Suprapubic skin (tissue), 4 donors: ENCODE results near the gene KNG1. TPM values are rescaled to one million over a fixed set of nuclear protein-coding genes. Genes with fewer than 3 reads are reported as not detected.

Experiments used
- DNase-seq, 2 donors: peaks; one replicate each; pipeline ENCODE4 v3.0.0-alpha.2; 2019; ENCODE audit warnings: low spot score in 2 of 2
- H3K27ac ChIP-seq: fragments of 200-600 bp; sonication (generic); one replicate; pipeline ENCODE4 v1.5.1; 2019
- H3K27me3 ChIP-seq: fragments of 200-600 bp; sonication (generic); one replicate; pipeline ENCODE4 v1.5.1; 2019
- H3K36me3 ChIP-seq: fragments of 200-600 bp; sonication (generic); one replicate; pipeline ENCODE4 v1.5.1; 2019
- H3K4me1 ChIP-seq: fragments of 200-600 bp; sonication (generic); one replicate; pipeline ENCODE4 v1.5.1; 2019
- H3K4me3 ChIP-seq: fragments of 200-600 bp; sonication (generic); one replicate; pipeline ENCODE4 v1.5.1; 2019; ENCODE audit warnings: mild to moderate bottlenecking
- H3K9me3 ChIP-seq: fragments of 200-600 bp; sonication (generic); one replicate; pipeline ENCODE4 v1.5.1; 2019
- EP300 ChIP-seq: sonication (generic); formaldehyde crosslinking; IDR thresholded peaks from one replicate; pipeline ENCODE4 v1.6.1; 2017; ENCODE audit warnings: antibody characterized with exemption
- POLR2A ChIP-seq, 2 donors: fragments of 450-650 bp; IDR thresholded peaks; one replicate each; pipeline ENCODE4 v1.6.1; 2017; ENCODE audit warnings: antibody characterized with exemption in 2 of 2, mild to moderate bottlenecking in 2 of 2, moderate library complexity in 2 of 2
- POLR2AphosphoS5 ChIP-seq, 3 donors: sonication (generic); formaldehyde crosslinking; IDR thresholded peaks; one replicate each; pipeline ENCODE4 v1.6.1; 2017; ENCODE audit warnings: antibody characterized with exemption in 3 of 3
- WGBS: methylation state at CpG from one replicate; pipeline ENCODE4 v1.1.5; 2018; 5-methylcytosine and 5-hydroxymethylcytosine counted together
- total RNA-seq, 4 donors: library from RNA; depleted of rRNA; stranded (reverse); fragments of >200 nt; gene quantifications; one replicate each; pipeline ENCODE4 v1.1.0, GENCODE V29; 2016
- TF ChIP-seq, protein P1 (sequence below), 2 donors: fragments of 200-600 bp in 1 of 2; fragments of 450-650 bp in 1 of 2; sonication (generic) in 1 of 2; IDR thresholded peaks; one replicate each; pipeline ENCODE4 v1.5.1; 2016 to 2019; ENCODE audit warnings: antibody characterized with exemption in 2 of 2, mild to moderate bottlenecking in 1 of 2, moderate library complexity in 1 of 2

Gene KNG1
- total RNA-seq, 4 donors from 2014 or later, result 0.44 to 1.9 TPM; not detected in 2

DNA sequence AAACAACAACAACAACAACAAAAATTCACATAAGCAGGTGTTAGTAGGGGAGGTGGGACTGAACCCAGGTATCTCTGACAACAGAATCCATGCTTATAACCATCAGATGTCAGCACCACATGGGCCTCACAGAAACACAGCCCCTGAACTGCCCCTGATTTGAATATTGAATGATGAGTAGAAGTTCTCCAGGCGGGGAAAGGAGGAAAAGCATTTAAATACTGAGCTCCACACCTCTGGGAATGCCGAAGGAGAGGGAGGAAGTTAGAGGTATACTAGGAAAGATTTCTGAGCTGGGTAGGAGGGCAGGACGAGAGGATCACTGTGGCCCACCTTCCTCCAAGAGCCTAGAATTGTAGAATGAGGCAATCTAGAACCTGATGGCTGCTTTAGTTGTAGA lies 34.3 kb downstream of the KNG1 start:
- 70% methylated on average over 3 of the region's 3 CpGs for WGBS
- H3K27ac ChIP-seq, result no peak overlapping the region
- DNase-seq, result no peak
- H3K9me3 ChIP-seq, result no peaks in the 10 kb centered on the region
- H3K4me1 ChIP-seq, result peaks cover 7% of the 10 kb centered on the region
- no peak for TF ChIP-seq POLR2A (IDR thresholded peaks at IDR 0.05)
- TF ChIP-seq, protein P1, sequence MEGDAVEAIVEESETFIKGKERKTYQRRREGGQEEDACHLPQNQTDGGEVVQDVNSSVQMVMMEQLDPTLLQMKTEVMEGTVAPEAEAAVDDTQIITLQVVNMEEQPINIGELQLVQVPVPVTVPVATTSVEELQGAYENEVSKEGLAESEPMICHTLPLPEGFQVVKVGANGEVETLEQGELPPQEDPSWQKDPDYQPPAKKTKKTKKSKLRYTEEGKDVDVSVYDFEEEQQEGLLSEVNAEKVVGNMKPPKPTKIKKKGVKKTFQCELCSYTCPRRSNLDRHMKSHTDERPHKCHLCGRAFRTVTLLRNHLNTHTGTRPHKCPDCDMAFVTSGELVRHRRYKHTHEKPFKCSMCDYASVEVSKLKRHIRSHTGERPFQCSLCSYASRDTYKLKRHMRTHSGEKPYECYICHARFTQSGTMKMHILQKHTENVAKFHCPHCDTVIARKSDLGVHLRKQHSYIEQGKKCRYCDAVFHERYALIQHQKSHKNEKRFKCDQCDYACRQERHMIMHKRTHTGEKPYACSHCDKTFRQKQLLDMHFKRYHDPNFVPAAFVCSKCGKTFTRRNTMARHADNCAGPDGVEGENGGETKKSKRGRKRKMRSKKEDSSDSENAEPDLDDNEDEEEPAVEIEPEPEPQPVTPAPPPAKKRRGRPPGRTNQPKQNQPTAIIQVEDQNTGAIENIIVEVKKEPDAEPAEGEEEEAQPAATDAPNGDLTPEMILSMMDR (IDR thresholded peaks at IDR 0.05), result no peak
- no peak for TF ChIP-seq POLR2AphosphoS5 (IDR thresholded peaks at IDR 0.05)
- no peak for TF ChIP-seq EP300
- H3K27me3 ChIP-seq, result no peaks in the 10 kb centered on the region
- no peak overlapping the region for H3K4me3 ChIP-seq
- no peaks in the 10 kb centered on the region for H3K36me3 ChIP-seq

DNA sequence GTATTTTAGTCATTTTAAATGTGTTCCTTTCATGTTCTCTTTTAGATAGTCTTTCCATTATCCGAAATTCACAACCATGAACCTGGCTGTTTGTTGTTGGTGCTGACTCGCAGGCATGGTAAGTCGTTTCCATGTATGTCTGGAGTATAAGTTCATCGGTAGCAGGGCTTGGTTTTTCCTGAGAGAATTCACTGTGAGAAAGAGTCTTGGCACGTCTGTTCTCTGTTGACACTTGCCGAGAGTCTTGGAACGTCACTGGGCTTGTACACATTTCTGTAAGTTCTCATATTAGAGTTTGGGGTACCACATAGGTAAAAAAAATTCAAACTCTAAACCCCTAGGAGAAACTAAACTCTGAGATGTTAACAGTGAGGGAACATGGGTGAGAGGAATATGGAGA lies 36.8 kb downstream of the KNG1 start:
- 60% methylated on average over 7 of the region's 7 CpGs for WGBS
- TF ChIP-seq POLR2AphosphoS5 (IDR thresholded peaks at IDR 0.05) (no peak), POLR2A (IDR thresholded peaks at IDR 0.05) (no peak), EP300 (no peak)
- TF ChIP-seq, protein P1 (IDR thresholded peaks at IDR 0.05), result no peak
- DNase-seq, result no peak

DNA sequence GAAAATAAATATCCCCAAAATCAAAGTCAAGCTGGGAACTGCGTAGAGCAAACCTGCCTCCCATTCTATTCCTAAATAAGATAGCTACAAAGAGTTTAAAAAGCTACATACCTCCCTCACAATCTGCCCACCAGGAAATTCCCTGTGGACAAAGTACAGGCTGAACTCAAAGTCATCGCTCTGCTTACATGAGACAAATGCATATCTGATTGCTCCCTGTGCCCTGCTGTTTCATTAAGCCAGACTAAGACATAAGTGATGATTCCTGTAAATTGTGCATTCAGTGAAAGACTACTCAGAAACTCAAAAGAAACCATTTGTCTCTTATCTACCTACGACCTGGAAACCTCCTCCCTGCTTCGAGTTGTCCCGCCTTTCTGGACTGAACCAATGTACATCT lies 37.7 kb downstream of the KNG1 start:
- Histone ChIP-seq H3K27ac (no peak overlapping the region), H3K4me3 (no peak overlapping the region), H3K4me1 (peaks cover 7% of the 10 kb centered on the region), H3K36me3 (no peaks in the 10 kb centered on the region), H3K27me3 (no peaks in the 10 kb centered on the region), H3K9me3 (no peaks in the 10 kb centered on the region)
- no peak for DNase-seq
- 92% methylated on average over 5 of the region's 5 CpGs for WGBS
- TF ChIP-seq POLR2AphosphoS5 (IDR thresholded peaks at IDR 0.05) (no peak), POLR2A (IDR thresholded peaks at IDR 0.05) (no peak)

More for the DNA sequence above, 36.8 kb downstream of the KNG1 start:
- Histone ChIP-seq H3K27me3 (no peaks in the 10 kb centered on the region), H3K4me3 (no peak overlapping the region), H3K36me3 (no peaks in the 10 kb centered on the region), H3K27ac (no peak overlapping the region), H3K9me3 (no peaks in the 10 kb centered on the region), H3K4me1 (peaks cover 7% of the 10 kb centered on the region)

DNA sequence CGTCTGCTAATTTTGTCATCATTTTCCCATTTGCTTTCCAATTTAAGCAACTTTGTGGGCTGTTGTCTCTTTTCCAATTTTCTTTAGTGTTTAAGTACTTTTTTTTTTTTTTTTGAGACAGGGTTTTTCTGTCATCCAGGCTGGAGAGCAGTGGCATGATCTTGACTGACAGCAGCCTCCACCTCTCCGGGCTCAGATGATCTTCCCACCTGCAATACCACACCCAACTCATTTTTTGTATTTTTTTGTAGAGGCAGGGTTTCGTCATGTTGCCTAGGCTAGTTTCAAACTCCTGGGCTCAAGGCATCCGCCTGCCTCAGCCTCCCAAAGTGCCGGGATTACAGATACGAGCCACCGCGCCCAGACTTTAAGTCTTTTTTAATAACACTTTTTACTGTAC lies 40.1 kb downstream of the KNG1 start:
- peaks cover 7% of the 10 kb centered on the region for H3K4me1 ChIP-seq
- H3K27me3 ChIP-seq, result no peaks in the 10 kb centered on the region
- H3K9me3 ChIP-seq, result no peaks in the 10 kb centered on the region
- WGBS, result 56% methylated on average over 8 of the region's 8 CpGs
- TF ChIP-seq EP300 (no peak), POLR2A (IDR thresholded peaks at IDR 0.05) (no peak)
- TF ChIP-seq, protein P1 (IDR thresholded peaks at IDR 0.05), result no peak
- H3K27ac ChIP-seq, result no peak overlapping the region
- no peaks in the 10 kb centered on the region for H3K36me3 ChIP-seq
- no peak for DNase-seq
- no peak overlapping the region for H3K4me3 ChIP-seq

DNA sequence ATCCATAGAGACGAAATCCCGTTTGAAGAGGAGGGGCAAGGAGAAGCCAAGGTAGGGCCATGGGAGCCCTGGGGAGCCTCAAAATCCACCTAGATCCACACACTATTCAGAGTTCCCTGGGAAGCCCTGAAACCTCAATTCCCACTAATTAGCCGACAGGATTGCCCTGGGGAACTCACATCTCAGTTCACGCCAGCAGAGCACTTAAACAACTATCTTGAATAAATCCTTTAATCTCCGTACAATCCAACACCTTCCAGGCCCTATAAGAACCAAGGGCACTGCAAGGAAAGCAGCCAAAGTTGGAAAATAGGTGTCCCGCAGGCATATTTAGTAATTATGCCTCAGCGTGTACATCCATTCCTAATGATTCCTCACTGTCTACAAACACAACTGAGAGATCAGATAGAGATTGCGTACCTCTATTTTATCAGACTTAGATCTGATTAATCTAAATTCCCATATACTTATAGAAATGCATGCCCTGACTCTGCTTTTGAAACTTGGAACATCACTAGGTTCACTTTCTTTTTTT lies 40.6 kb downstream of the KNG1 start:
- 52% methylated on average over 8 of the region's 8 CpGs for WGBS
- H3K4me3 ChIP-seq, result no peak overlapping the region
- H3K27ac ChIP-seq, result no peak overlapping the region
- TF ChIP-seq POLR2AphosphoS5 (IDR thresholded peaks at IDR 0.05) (no peak), POLR2A (IDR thresholded peaks at IDR 0.05) (no peak), EP300 (no peak)
- TF ChIP-seq, protein P1 (IDR thresholded peaks at IDR 0.05), result no peak
- no peaks in the 10 kb centered on the region for H3K27me3 ChIP-seq
- no peaks in the 10 kb centered on the region for H3K36me3 ChIP-seq
- DNase-seq, result no peak
- no peaks in the 10 kb centered on the region for H3K9me3 ChIP-seq
- H3K4me1 ChIP-seq, result peaks cover 7% of the 10 kb centered on the region
